Muscle layer of colon (tissue), 2 donors: ENCODE results near the gene CCDC73.

Experiments used
- H3K27ac ChIP-seq: one replicate; pipeline ENCODE4 v1.7.0; 2013; ENCODE audit warnings: low read depth, mild to moderate bottlenecking, low read length, moderate library complexity
- H3K27me3 ChIP-seq, 2 donors: one replicate each; pipeline ENCODE4 v1.7.0; 2013; ENCODE audit warnings: low read length in 2 of 2, mild to moderate bottlenecking in 2 of 2; ENCODE audit not compliant: insufficient read depth in 2 of 2, control insufficient read depth in 1 of 2
- H3K36me3 ChIP-seq: one replicate; pipeline ENCODE4 v1.7.0; 2013; ENCODE audit warnings: mild to moderate bottlenecking, low read length; ENCODE audit not compliant: insufficient read depth
- H3K4me1 ChIP-seq: one replicate; pipeline ENCODE4 v1.7.0; 2013; ENCODE audit warnings: mild to moderate bottlenecking, low read length; ENCODE audit not compliant: insufficient read depth
- H3K4me3 ChIP-seq, 2 donors: one replicate each; pipeline ENCODE4 v1.7.0; 2013; ENCODE audit warnings: low read length in 2 of 2, low read depth in 1 of 2, mild to moderate bottlenecking in 1 of 2, moderate library complexity in 1 of 2
- H3K9ac ChIP-seq: one replicate; pipeline ENCODE4 v1.7.0; 2013; ENCODE audit warnings: low read length
- H3K9me3 ChIP-seq: one replicate; pipeline ENCODE4 v1.7.0; 2013; ENCODE audit warnings: mild to moderate bottlenecking, low read length
- donor health status: abdominal sarcoma.
- donor health status: Adenocarcinoma of cecum.

The CCDC73 gene

GRCh38 chr11:32581556-32581955 is 212.9 kb downstream of the CCDC73 start:
- Histone ChIP-seq H3K27ac (no peak overlapping the region), H3K9me3 (no peaks in the 10 kb centered on the region), H3K27me3 (no peaks in the 10 kb centered on the region), H3K9ac (no peak overlapping the region), H3K4me3 (no peak overlapping the region), H3K4me1 (peaks cover 13% of the 10 kb centered on the region), H3K36me3 (no peaks in the 10 kb centered on the region)

DNA sequence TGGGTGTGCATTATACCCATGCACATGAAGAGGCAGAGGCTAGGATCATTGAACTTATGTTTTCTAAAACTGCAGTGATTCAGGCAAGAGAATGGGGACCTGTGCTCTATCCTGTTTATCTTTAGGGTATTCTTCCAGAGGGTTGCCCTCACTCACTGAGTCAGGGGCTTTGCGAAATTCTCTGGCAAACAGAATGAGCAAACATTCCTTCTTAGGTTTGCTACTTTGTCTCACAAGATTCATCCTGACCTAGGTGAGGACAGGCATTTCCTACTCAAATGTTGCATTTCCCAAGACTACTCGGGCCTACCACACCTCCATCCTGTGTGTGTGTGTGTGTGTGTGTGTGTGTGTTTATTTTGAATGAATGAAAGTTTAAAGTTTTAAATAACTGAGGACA is 213.5 kb downstream of the CCDC73 start:
- H3K27me3 ChIP-seq = no peaks in the 10 kb centered on the region
- H3K27ac ChIP-seq = no peak overlapping the region
- H3K36me3 ChIP-seq = no peaks in the 10 kb centered on the region
- no peak overlapping the region for H3K9ac ChIP-seq
- H3K9me3 ChIP-seq = no peaks in the 10 kb centered on the region
- peaks cover 12% of the 10 kb centered on the region for H3K4me1 ChIP-seq
- no peak overlapping the region for H3K4me3 ChIP-seq

GRCh38 chr11:32576456-32576855 is 218.0 kb downstream of the CCDC73 start:
- Histone ChIP-seq H3K9me3 (no peaks in the 10 kb centered on the region), H3K4me1 (no peaks in the 10 kb centered on the region), H3K27me3 (no peaks in the 10 kb centered on the region), H3K36me3 (no peaks in the 10 kb centered on the region), H3K4me3 (no peak overlapping the region), H3K9ac (no peak overlapping the region), H3K27ac (no peak overlapping the region)

- no peaks in the 10 kb centered on the region for H3K4me1 ChIP-seq
- H3K36me3 ChIP-seq = no peaks in the 10 kb centered on the region
- no peak overlapping the region for H3K4me3 ChIP-seq
- no peak overlapping the region for H3K27ac ChIP-seq
- H3K27me3 ChIP-seq = no peaks in the 10 kb centered on the region
- no peak overlapping the region for H3K9ac ChIP-seq
- no peaks in the 10 kb centered on the region for H3K9me3 ChIP-seq
Observed at GRCh38 chr11:32575070-32575469, 219.4 kb downstream of the CCDC73 start.

DNA sequence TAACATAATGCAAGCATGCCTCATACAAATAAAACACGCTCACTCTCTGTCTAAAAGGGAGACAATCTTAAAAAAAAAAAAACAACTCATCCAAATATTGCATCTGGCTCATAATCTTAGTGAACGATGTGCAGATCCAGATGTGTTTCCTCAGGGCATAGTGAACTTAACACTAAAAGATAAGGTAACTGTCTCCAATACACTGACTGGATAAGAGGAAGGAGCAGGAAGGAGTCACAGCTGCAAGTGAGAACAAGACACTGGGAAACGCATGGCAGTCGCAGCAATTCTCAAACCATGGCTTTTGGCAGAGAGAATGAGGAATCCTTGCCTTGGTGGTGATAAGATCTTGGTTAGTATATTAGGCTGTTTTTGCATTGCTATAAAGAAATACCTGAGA is 220.0 kb downstream of the CCDC73 start:
- H3K9ac ChIP-seq = no peak overlapping the region
- H3K27me3 ChIP-seq = no peaks in the 10 kb centered on the region
- no peak overlapping the region for H3K27ac ChIP-seq
- H3K36me3 ChIP-seq = no peaks in the 10 kb centered on the region
- H3K4me1 ChIP-seq = no peaks in the 10 kb centered on the region
- H3K4me3 ChIP-seq = no peak overlapping the region
- no peaks in the 10 kb centered on the region for H3K9me3 ChIP-seq

GRCh38 chr11:32573228-32573627 is 221.2 kb downstream of the CCDC73 start:
- H3K27me3 ChIP-seq = no peaks in the 10 kb centered on the region
- no peaks in the 10 kb centered on the region for H3K36me3 ChIP-seq
- H3K9ac ChIP-seq = no peak overlapping the region
- H3K4me3 ChIP-seq = no peak overlapping the region
- no peaks in the 10 kb centered on the region for H3K4me1 ChIP-seq
- H3K27ac ChIP-seq = no peak overlapping the region
- no peaks in the 10 kb centered on the region for H3K9me3 ChIP-seq

GRCh38 chr11:32571039-32571438 is 223.4 kb downstream of the CCDC73 start:
- Histone ChIP-seq H3K4me1 (no peaks in the 10 kb centered on the region), H3K4me3 (no peak overlapping the region), H3K9me3 (no peaks in the 10 kb centered on the region), H3K27ac (no peak overlapping the region), H3K9ac (no peak overlapping the region), H3K36me3 (no peaks in the 10 kb centered on the region), H3K27me3 (no peaks in the 10 kb centered on the region)

DNA sequence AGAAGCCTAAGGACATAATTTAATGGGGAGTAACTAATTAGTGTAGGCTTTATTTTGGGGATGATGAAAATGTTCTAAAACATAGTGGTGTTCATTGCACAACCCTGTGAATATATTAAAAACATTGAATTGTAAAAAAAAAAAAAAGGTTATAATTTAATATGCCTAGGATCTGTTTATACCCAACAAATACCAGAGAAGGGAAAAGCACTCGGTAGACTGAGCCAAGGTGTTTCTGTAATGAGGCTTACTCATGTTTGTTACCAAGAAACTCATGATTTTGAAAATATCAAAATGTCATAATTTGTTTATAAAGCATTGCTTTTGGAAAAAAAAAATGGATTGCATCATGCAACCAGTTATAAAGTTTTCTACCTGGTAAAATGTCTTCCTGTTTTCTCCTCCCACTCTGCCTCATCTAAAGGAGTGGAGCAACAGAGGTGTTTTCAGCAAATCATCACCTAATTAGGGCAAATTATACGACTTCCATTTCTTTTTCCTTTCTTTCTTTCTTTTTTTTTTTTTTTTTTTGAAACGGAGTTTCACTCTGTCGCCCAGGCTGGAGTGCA is 225.1 kb downstream of the CCDC73 start:
- Histone ChIP-seq H3K9me3 (no peaks in the 10 kb centered on the region), H3K36me3 (no peaks in the 10 kb centered on the region), H3K27ac (no peak overlapping the region), H3K9ac (no peak overlapping the region), H3K4me1 (no peaks in the 10 kb centered on the region), H3K4me3 (no peak overlapping the region), H3K27me3 (no peaks in the 10 kb centered on the region)

DNA sequence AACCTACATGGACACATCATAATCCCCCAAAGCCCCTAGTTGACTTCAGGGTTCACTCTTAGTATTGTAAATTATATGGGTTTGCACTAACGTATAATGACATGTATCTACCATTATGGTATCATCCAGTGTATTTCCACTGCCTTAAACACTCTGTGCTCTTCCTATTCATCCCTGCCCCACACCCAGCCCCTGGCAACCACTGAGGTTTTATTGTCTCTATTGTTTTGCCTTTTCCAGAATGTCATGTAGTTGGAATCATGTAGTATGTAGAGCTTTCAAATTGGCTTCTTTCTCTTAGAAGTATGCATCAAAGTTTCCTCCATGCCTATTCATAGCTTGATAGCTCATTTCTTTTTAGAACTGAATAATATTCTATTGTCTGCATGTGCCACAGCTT is 227.3 kb downstream of the CCDC73 start:
- Histone ChIP-seq H3K9ac (no peak overlapping the region), H3K9me3 (no peaks in the 10 kb centered on the region), H3K36me3 (no peaks in the 10 kb centered on the region), H3K27ac (no peak overlapping the region), H3K4me1 (no peaks in the 10 kb centered on the region), H3K4me3 (no peak overlapping the region), H3K27me3 (no peaks in the 10 kb centered on the region)

- H3K4me3 ChIP-seq = no peak overlapping the region
- no peaks in the 10 kb centered on the region for H3K9me3 ChIP-seq
- no peak overlapping the region for H3K27ac ChIP-seq
- H3K36me3 ChIP-seq = no peaks in the 10 kb centered on the region
- H3K9ac ChIP-seq = no peak overlapping the region
- no peaks in the 10 kb centered on the region for H3K4me1 ChIP-seq
- H3K27me3 ChIP-seq = no peaks in the 10 kb centered on the region
Observed at GRCh38 chr11:32566517-32566916, 227.9 kb downstream of the CCDC73 start.

- H3K27me3 ChIP-seq = no peaks in the 10 kb centered on the region
- no peak overlapping the region for H3K9ac ChIP-seq
- no peaks in the 10 kb centered on the region for H3K9me3 ChIP-seq
- no peak overlapping the region for H3K27ac ChIP-seq
- no peak overlapping the region for H3K4me3 ChIP-seq
- H3K4me1 ChIP-seq = no peaks in the 10 kb centered on the region
- H3K36me3 ChIP-seq = no peaks in the 10 kb centered on the region
Observed at GRCh38 chr11:32563600-32563959, 230.9 kb downstream of the CCDC73 start.

GRCh38 chr11:32562839-32563599 is 231.4 kb downstream of the CCDC73 start:
- Histone ChIP-seq H3K27ac (no peak overlapping the region), H3K36me3 (no peaks in the 10 kb centered on the region), H3K9me3 (no peaks in the 10 kb centered on the region), H3K9ac (no peak overlapping the region), H3K4me3 (no peak overlapping the region), H3K27me3 (no peaks in the 10 kb centered on the region), H3K4me1 (no peaks in the 10 kb centered on the region)
